COLO668 (cell line): ENCODE measurements around the gene DBX2.
A peak's percentile ranks its signal among the peaks of the same experiment; 100 is the strongest.
"Not testable (repeated sequence)": the region's sequence is repeated elsewhere in the genome, so short reads cannot be mapped to it uniquely, and the experiment has no call there.

Source experiments
- DNase-seq: peaks from one replicate; lab custom pipeline; 2025; ENCODE audit not compliant: unreplicated experiment; lab: John Stamatoyannopoulos, UW

The DBX2 gene

DNA sequence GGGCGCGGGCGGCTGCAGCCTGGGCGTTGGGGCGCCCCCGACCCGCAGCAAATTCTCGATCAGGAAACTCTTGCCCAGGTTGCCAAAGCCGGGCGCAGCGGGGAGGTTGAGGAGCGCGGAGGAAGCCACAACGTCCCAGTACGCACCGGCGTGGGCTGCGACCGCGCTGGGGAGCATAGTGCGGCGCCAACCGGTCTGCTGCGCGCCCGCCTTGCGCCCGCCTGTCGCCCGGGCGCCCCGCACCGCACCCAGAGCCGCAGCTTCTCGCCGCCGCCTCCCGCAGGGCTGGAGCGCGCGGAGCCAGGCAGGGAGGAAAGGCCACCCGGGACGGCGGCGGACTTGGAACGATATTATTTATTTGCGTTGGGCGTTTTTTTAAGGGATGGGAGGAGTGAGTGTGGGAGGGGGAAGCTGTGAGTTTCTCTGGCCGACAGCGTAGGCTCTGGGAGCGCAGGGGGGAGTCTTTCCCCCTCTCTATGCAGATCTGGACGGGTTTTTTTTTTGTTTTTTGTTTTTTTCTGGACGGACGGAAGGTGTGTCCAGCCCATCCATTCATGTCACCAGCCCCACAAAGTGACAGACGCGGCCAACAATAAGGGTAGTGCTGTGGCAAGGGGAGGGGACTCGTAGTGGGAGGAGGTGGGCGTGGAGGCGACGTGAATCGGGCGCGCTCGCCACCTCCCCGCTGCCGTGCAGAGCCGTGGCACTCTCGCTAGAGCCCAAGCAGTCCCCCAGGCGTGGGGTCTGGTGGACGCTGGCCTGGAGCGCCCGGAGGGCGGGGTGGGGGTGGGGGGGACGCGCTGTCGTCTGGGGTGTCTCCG, at the start of gene DBX2:
TSS of gene DBX2 (minus strand) at position 349 of the 821 bp plus-strand sequence. CDS start at position 177, 172 bp downstream.
- peak; percentile 1 for DNase-seq

DNA sequence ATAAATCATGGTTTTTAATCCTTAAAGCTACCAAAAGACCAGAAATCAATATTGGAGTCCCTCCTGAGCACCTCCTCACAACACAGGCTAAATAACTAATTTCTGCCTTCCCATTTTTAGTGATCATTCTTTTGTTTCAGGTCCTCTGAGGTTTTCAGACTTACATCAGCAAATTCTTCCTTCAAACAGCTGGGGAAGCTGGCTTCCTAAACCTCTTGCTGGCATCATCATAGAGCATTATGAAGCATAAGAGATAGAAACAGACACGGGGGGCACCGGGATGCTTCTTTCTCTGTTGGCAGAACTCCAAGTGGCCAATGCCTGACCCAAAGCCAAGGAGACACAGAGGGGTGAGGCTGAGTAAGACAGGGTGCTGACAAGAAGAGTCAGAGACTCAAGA, 47.9 kb upstream of the DBX2 start:
- no peak for DNase-seq

GRCh38 chr12:45095417-45095816, 44.5 kb upstream of the DBX2 start:
- not testable (repeated sequence) for DNase-seq

DNA sequence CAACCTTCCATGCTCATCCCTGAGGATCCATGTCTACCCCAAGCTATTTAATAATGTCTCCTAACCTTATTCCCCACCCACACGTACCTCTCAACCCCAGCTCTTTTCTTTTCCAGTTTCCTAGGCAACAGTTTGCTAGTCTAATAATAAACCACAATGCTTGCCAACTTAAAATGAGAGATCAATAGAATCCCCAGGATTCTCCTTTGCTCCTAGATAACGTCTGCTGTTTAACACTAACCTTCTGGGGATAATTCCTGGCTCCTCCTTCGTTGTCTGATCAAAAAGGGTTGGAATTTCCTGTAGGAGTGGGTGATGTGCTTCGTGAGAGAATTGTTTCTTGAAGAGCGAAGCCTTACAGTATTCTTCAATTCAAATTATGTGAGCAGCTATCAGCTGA, 42.2 kb upstream of the DBX2 start:
- no peak for DNase-seq

GRCh38 chr12:45089411-45090075, 38.6 kb upstream of the DBX2 start:
- no peak for DNase-seq

GRCh38 chr12:45088608-45089007, 37.7 kb upstream of the DBX2 start:
- DNase-seq = no peak

DNA sequence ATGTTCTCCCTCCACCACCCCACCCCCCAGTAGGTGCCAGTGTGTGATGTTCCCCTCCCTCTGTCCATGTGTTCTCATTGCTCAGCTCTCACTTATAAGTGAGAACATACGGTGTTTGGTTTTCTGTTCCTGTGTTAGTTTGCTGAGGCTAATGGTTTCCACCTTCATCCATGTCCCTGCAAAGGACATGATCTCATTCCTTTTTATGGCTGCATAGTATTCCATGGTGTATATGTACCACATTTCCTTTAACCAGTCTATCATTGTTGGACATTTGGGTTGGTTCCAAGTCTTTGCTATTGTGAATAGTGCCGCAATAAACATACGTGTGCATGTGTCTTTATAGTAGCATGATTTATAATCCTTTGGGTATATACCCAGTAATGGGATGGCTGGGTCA, 33.3 kb upstream of the DBX2 start:
- not testable (repeated sequence) for DNase-seq

DNA sequence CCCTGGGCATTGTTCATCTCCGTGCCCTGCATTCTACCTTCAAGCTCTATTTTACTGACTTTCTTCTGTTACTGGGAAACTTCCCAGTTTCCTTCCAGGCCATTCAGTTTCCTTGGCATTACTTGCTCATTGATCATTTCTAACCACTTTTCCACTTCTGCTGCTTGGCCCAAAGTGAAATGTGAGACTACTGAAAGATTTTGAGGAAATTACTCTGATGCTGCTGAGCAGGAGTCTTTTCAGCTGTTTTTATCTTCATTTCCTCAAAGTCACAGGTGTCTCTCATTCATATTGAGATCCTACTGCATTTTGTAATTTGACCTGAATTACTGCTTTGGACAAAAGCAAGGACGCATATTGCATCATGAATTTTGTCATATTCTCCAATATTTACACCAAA, 26.4 kb upstream of the DBX2 start:
- no peak for DNase-seq

GRCh38 chr12:45076417-45077026, 25.6 kb upstream of the DBX2 start:
- DNase-seq = no peak

DNA sequence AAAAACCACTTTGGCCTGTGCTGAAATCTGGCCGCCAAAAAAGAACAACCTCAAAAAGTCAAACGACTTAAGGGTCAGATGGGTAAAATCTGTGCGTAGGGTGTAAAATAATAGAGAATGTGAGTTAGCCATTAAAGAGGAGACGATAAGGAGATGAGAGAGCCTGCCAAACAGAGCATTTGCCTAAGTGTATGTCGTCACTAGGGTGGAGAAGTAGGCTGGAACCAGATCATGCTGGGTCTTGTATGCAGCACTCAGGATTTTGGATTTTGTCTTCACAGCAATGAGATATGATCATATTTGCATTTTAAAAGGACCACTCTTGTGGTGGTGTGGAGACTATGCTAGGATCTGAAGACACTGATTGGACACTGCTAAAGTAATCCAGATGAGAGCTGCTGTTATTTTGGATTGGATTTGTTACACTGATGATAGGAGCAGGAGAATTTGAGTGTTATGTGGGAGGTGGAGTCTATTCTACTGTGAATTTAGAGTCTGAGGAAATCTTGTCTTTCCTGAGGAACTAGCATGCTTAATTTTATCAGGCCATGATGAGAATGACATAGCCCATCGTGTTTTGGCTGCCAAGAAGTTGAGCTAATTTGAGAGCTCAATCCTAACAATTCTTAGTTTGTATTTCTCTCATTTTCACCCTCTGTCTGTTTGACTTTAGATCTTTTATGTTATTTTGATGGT, 24.8 kb upstream of the DBX2 start:
- DNase-seq = no peak

DNA sequence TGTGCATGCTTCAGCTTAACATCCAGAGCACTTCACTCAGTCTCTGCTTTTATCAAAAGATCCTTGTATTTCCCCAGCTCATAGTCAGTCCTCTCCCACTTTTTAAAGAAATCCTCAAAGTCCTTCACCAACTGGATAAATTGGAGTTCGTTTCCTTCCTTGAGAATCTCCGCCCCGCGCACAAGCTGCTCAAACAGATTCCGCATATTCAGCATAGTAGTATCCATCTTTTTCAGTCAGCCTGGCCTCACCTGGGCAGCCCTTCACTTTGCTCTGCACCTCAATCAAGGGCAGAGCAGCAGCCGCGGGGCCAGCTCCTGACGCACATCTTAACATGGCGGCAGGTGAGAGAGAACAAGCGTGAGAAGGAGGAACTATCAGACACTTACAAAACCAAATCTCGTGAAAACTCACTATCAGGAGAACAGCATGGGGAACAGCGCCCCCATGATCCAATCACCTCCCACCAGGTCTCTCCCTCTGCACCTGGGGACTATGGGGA, 14.3 kb upstream of the DBX2 start:
- DNase-seq = no peak

DNA sequence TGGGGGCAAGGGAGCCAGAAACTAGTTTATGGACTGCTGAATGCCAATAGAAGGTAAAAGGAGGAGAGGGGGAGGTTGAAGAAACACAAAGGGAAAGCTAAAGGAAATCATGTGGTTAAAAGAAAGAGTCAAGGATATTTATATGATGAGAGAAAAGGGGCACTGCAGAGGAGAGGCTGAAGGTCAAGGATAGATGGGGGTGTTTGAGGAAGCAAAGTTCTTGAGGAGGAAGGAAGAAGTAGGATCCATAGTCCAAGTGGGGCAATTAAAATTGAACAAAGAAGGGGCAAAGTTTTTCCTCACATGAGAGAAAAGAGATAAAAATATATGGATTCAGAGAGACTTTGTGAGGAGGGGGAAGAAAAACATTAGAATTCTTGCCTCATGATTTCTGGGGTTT, 10.1 kb upstream of the DBX2 start:
- DNase-seq = no peak

GRCh38 chr12:45051572-45052125, 750 bp upstream of the DBX2 start:
- DNase-seq = no peak

GRCh38 chr12:45049912-45050750, 768 bp downstream of the DBX2 start:
- no peak for DNase-seq

- no peak for DNase-seq
Observed at GRCh38 chr12:45042599-45042998, 8.3 kb downstream of the DBX2 start.

DNA sequence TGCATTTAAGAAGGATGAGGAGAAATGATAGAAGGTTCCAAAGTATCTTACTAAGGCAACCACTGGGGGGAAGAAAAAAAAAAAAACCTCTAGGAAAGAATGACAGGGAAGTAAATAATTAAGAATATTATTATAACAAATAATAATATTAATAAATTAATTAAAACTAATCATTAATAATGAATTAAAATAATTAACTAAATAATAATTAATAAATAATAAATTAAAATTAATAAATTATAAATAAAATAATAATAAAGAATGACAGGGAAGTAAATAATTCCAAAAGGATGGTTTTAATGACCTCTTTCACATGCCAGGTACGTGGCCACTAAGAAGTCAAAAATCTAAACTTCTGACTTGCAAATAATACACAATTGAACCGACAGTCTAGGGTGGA, 9.9 kb downstream of the DBX2 start:
- no peak for DNase-seq

DNA sequence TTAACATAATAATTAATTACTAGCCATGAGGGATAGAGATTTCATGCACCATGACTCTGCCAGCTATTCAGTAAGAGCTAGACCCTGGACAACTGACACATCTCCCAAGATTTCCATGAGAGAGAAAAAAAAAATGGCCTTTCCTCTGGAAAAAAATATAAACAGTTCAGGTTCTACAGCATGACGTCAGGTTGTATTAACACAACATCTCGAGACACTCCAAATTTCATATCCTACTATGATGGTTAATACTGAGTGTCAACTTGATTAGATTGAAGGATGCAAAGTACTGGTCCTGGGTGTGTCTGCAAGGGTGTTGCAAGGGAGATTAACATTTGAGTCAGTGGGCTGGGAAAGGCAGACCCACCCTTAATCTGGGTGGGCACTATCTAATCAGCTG, 11.1 kb downstream of the DBX2 start:
- no peak for DNase-seq

DNA sequence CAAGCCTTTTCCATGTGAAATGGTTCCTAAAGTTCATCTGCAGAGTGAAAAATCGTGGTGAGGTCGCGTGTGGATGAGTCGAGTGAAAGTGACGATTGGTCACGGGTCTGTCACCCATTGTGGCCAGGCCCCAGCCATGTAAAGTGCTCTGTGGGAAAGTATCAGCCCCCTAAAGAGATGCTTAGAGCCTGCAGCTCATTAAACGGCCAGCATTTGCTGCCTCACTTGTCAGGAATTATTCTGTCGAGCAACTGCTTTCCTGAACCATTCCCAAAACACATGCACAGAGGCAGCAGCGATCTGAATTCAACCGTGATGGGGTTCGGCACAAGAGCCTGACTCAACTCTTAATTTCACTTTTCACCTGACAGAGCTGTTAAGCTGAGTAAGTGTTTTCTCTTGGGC, 16.0 kb downstream of the DBX2 start:
- DNase-seq = no peak

GRCh38 chr12:45017916-45018315, 33.0 kb downstream of the DBX2 start:
- no peak for DNase-seq

- DNase-seq = no peak
Observed at GRCh38 chr12:45014396-45014795, 36.5 kb downstream of the DBX2 start.
